ENCODE results near the gene AGAP1. TPM values are rescaled to one million over a fixed set of nuclear protein-coding genes. Genes with fewer than 3 reads are reported as not detected.

The AGAP1 gene
- total and polyA plus RNA-seq, 2 donors (not counting 3 experiments of a cell fraction or from before 2014, with no cell fraction given): 10.2 to 20.9 TPM

DNA sequence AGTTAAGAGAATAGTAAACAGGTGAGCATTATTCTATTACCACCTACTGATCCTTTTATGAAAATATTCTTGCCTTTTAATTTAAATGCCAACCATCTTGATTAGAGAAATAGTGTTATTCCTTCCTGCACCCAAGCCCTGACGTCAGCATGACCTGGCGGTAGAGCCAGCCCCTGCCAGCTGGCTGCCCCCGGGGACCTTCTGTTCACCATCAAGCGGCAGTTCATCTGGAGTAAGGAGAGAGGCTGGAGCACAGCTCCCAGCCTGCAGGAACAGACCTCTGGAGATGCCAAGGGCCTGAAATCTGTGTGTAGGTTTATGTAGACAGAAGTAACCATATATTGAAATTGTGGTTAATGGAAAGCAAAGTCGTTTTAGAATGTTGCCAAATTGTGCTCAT lies 502.6 kb downstream of the AGAP1 start:
- H3K4me3 ChIP-seq (replicated peaks in 1 of 3; ENCODE audit: insufficient read depth in 1 of 3, low read depth in 1 of 3, low read length in 3 of 3): no peak overlapping the region
- no peaks in the 10 kb centered on the region for H4K20me1 ChIP-seq (replicated peaks; ENCODE audit: control insufficient read depth, extremely low read depth, insufficient read depth, low read length)
- H3K27ac ChIP-seq (ENCODE audit: insufficient read depth, low read depth, low read length): no peak overlapping the region
- no peak for TF ChIP-seq EZH2 (IDR thresholded peaks at IDR 0.05; ENCODE audit: borderline replicate concordance, low read depth, low read length, severe bottlenecking)
- TF ChIP-seq POLR2A (IDR thresholded peaks at IDR 0.05; ENCODE audit: low read depth, low read length): no peak
- TF ChIP-seq, protein P1, sequence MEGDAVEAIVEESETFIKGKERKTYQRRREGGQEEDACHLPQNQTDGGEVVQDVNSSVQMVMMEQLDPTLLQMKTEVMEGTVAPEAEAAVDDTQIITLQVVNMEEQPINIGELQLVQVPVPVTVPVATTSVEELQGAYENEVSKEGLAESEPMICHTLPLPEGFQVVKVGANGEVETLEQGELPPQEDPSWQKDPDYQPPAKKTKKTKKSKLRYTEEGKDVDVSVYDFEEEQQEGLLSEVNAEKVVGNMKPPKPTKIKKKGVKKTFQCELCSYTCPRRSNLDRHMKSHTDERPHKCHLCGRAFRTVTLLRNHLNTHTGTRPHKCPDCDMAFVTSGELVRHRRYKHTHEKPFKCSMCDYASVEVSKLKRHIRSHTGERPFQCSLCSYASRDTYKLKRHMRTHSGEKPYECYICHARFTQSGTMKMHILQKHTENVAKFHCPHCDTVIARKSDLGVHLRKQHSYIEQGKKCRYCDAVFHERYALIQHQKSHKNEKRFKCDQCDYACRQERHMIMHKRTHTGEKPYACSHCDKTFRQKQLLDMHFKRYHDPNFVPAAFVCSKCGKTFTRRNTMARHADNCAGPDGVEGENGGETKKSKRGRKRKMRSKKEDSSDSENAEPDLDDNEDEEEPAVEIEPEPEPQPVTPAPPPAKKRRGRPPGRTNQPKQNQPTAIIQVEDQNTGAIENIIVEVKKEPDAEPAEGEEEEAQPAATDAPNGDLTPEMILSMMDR (IDR thresholded peaks at IDR 0.05; ENCODE audit: extremely low read depth in 1 of 2, insufficient read depth in 1 of 2, low read depth in 1 of 2, low read length in 2 of 2): no peak
- no peak for TF ChIP-seq FOS (IDR thresholded peaks at IDR 0.05; ENCODE audit: borderline replicate concordance, insufficient read depth, low read length)
- TF ChIP-seq JUN (IDR thresholded peaks at IDR 0.05; ENCODE audit: borderline replicate concordance, insufficient read depth, insufficient read length, low read depth): no peak
- no peak for TF ChIP-seq GATA2 (IDR thresholded peaks at IDR 0.05; ENCODE audit: insufficient read depth, insufficient read length, low read depth, low read length)
- no peaks in the 10 kb centered on the region for H3K36me3 ChIP-seq (ENCODE audit: control insufficient read depth in 2 of 2, extremely low read depth in 1 of 2, insufficient read depth in 2 of 2, low read length in 2 of 2)
- H2AFZ ChIP-seq (ENCODE audit: low read depth, low read length): no peak overlapping the region
- FAIRE-seq (no peak), DNase-seq (ENCODE audit: low read depth, low spot score) (no peak)
- no peaks in the 10 kb centered on the region for H3K79me2 ChIP-seq (ENCODE audit: control insufficient read depth, insufficient read depth, low read length)
- intact Hi-C loops (cut with micrococcal nuclease) (no loop called here), dilution Hi-C loops (cut with MboI; ENCODE audit: extremely low pct_ligation_motif_present, low sequenced_read_pairs) (no loop called here)
- no peaks in the 10 kb centered on the region for H3K9me3 ChIP-seq (replicated peaks; ENCODE audit: control insufficient read depth, insufficient read depth, low read length)
- H3K27me3 ChIP-seq (ENCODE audit: control insufficient read depth in 2 of 2, insufficient read depth in 2 of 2, low read length in 2 of 2): no peaks in the 10 kb centered on the region
- ChIA-PET CTCF (no interaction called here), POLR2A (no interaction called here)
- BruUV-seq (replicated peaks): no TSS peak
- peaks cover 4% of the 10 kb centered on the region for H3K4me1 ChIP-seq (ENCODE audit: control insufficient read depth, extremely low read depth, insufficient read depth, low read length)
- no peak overlapping the region for H3K9ac ChIP-seq (replicated peaks; ENCODE audit: extremely low read depth, insufficient read depth, low read length)
- H3K9me1 ChIP-seq (replicated peaks; ENCODE audit: control insufficient read depth, extremely low read depth, insufficient read depth, low read length): no peaks in the 10 kb centered on the region
- H3K4me2 ChIP-seq (ENCODE audit: insufficient read depth, low read length): no peak overlapping the region

DNA sequence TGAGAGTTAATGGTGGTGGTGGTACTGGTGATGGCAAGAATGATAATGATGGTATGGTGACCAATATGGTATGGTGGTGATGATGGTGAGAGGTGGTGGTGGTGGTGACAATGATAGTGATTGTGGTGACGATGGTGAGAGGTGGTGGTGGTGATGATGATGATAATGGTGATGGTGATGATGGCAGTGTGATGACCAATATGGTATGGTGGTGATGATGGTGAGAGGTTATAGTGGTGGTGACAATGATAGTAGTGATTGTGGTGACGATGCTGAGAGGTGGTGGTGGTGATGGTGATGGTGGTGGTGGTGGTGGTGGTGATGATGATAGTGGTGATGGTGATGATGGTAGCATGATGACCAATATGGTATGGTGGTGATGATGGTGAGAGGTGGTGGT lies 505.2 kb downstream of the AGAP1 start:
- Histone ChIP-seq H3K9ac (replicated peaks; ENCODE audit: extremely low read depth, insufficient read depth, low read length) (no peak overlapping the region), H3K27me3 (ENCODE audit: control insufficient read depth in 2 of 2, insufficient read depth in 2 of 2, low read length in 2 of 2) (no peaks in the 10 kb centered on the region), H3K9me1 (replicated peaks; ENCODE audit: control insufficient read depth, extremely low read depth, insufficient read depth, low read length) (no peaks in the 10 kb centered on the region), H3K27ac (ENCODE audit: insufficient read depth, low read depth, low read length) (no peak overlapping the region), H3K36me3 (ENCODE audit: control insufficient read depth in 2 of 2, extremely low read depth in 1 of 2, insufficient read depth in 2 of 2, low read length in 2 of 2) (no peaks in the 10 kb centered on the region), H3K4me1 (ENCODE audit: control insufficient read depth, extremely low read depth, insufficient read depth, low read length) (peaks cover 11% of the 10 kb centered on the region), H3K9me3 (replicated peaks; ENCODE audit: control insufficient read depth, insufficient read depth, low read length) (no peaks in the 10 kb centered on the region), H2AFZ (ENCODE audit: low read depth, low read length) (no peak overlapping the region), H3K4me3 (replicated peaks in 1 of 3; ENCODE audit: insufficient read depth in 1 of 3, low read depth in 1 of 3, low read length in 3 of 3) (no peak overlapping the region), H3K79me2 (ENCODE audit: control insufficient read depth, insufficient read depth, low read length) (no peaks in the 10 kb centered on the region), H4K20me1 (replicated peaks; ENCODE audit: control insufficient read depth, extremely low read depth, insufficient read depth, low read length) (no peaks in the 10 kb centered on the region), H3K4me2 (ENCODE audit: insufficient read depth, low read length) (no peak overlapping the region)
- dilution Hi-C loops (cut with MboI; ENCODE audit: extremely low pct_ligation_motif_present, low sequenced_read_pairs): no loop called here
- TF ChIP-seq EZH2 (IDR thresholded peaks at IDR 0.05; ENCODE audit: borderline replicate concordance, low read depth, low read length, severe bottlenecking) (no peak), GATA2 (IDR thresholded peaks at IDR 0.05; ENCODE audit: insufficient read depth, insufficient read length, low read depth, low read length) (no peak), POLR2A (IDR thresholded peaks at IDR 0.05; ENCODE audit: low read depth, low read length) (no peak), JUN (IDR thresholded peaks at IDR 0.05; ENCODE audit: borderline replicate concordance, insufficient read depth, insufficient read length, low read depth) (no peak), POLR2AphosphoS5 (IDR thresholded peaks at IDR 0.05; ENCODE audit: insufficient read depth, low read depth, low read length) (no peak)
- TF ChIP-seq, protein P2, sequence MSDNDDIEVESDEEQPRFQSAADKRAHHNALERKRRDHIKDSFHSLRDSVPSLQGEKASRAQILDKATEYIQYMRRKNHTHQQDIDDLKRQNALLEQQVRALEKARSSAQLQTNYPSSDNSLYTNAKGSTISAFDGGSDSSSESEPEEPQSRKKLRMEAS (IDR thresholded peaks at IDR 0.05; ENCODE audit: insufficient read depth, insufficient read length): no peak
- DNase-seq (ENCODE audit: low read depth, low spot score) (no peak), FAIRE-seq (no peak)
- no TSS peak for BruUV-seq (replicated peaks)
- POLR2A ChIA-PET: no interaction called here
- CTCF ChIA-PET: no interaction called here
- intact Hi-C loops (cut with micrococcal nuclease): no loop called here

All from endothelial cell of umbilical vein (primary cell).